Activated gamma-delta T cell treated with Interleukin-2 at 50 U/mL for 16 hours (primary cell): Measurements from ENCODE around the gene LPCAT4.
"Not testable (repeated sequence)": the region's sequence is repeated elsewhere in the genome, so short reads cannot be mapped to it uniquely, and the experiment has no call there.

Experiments used
- DNase-seq: peaks from one replicate; pipeline ENCODE4 v3.0.0-alpha.2; 2020

LPCAT4 gene

GRCh38 chr15:34367101-34368081, at the start of gene LPCAT4:
Gene LPCAT4 (minus strand): TSS chr15:34367196. CDS start chr15:34367100, 96 bp downstream.
- DNase-seq = peak; percentile 90

GRCh38 chr15:34409511-34409910, 42.5 kb upstream of the LPCAT4 start:
- DNase-seq = not testable (repeated sequence)

GRCh38 chr15:34408973-34409372, 42.0 kb upstream of the LPCAT4 start:
- not testable (repeated sequence) for DNase-seq

- not testable (repeated sequence) for DNase-seq
These were observed 36.9 kb upstream of the LPCAT4 start for GRCh38 chr15:34403899-34404298.

- not testable (repeated sequence) for DNase-seq
These were observed 36.2 kb upstream of the LPCAT4 start for GRCh38 chr15:34403160-34403598.

- not testable (repeated sequence) for DNase-seq
These were observed 30.8 kb upstream of the LPCAT4 start for GRCh38 chr15:34397637-34398259.

- DNase-seq = not testable (repeated sequence)
These were observed 26.0 kb upstream of the LPCAT4 start for GRCh38 chr15:34392981-34393380.

GRCh38 chr15:34389594-34390086, 22.6 kb upstream of the LPCAT4 start:
- not testable (repeated sequence) for DNase-seq

- DNase-seq = not testable (repeated sequence)
These were observed 15.0 kb upstream of the LPCAT4 start for GRCh38 chr15:34381829-34382521.

- not testable (repeated sequence) for DNase-seq
These were observed 13.5 kb upstream of the LPCAT4 start for GRCh38 chr15:34380491-34380890.

GRCh38 chr15:34376856-34377255, 9.9 kb upstream of the LPCAT4 start:
- no peak for DNase-seq

GRCh38 chr15:34375541-34375940, 8.5 kb upstream of the LPCAT4 start:
- not testable (repeated sequence) for DNase-seq

- DNase-seq = no peak
These were observed 7.8 kb upstream of the LPCAT4 start for GRCh38 chr15:34374816-34375215.

- no peak for DNase-seq
These were observed 7.0 kb upstream of the LPCAT4 start for GRCh38 chr15:34373951-34374350.

- DNase-seq = no peak
These were observed 3.6 kb upstream of the LPCAT4 start for GRCh38 chr15:34370643-34371042.

- DNase-seq = no peak
These were observed 3.1 kb upstream of the LPCAT4 start for GRCh38 chr15:34370129-34370528.

- DNase-seq = peak; percentile 45
These were observed 528 bp downstream of the LPCAT4 start for GRCh38 chr15:34366271-34367065.

- no peak for DNase-seq
These were observed 1.2 kb downstream of the LPCAT4 start for GRCh38 chr15:34365836-34366235.

GRCh38 chr15:34365091-34365825, 1.7 kb downstream of the LPCAT4 start:
- no peak for DNase-seq

GRCh38 chr15:34364041-34364440, 3.0 kb downstream of the LPCAT4 start:
- no peak for DNase-seq

- DNase-seq = no peak
These were observed 4.8 kb downstream of the LPCAT4 start for GRCh38 chr15:34362047-34362773.
